Suprapubic skin (tissue), 4 donors: ENCODE results near the gene STT3A.

Experiments
- POLR2A ChIP-seq, 2 donors: fragments of 450-650 bp; IDR thresholded peaks; one replicate each; pipeline ENCODE4 v1.6.1; 2017; ENCODE audit warnings: antibody characterized with exemption in 2 of 2, mild to moderate bottlenecking in 2 of 2, moderate library complexity in 2 of 2
- POLR2AphosphoS5 ChIP-seq, 3 donors: sonication (generic); formaldehyde crosslinking; IDR thresholded peaks; one replicate each; pipeline ENCODE4 v1.6.1; 2017; ENCODE audit warnings: antibody characterized with exemption in 3 of 3
- TF ChIP-seq, protein P1 (sequence below), 2 donors: fragments of 200-600 bp in 1 of 2; fragments of 450-650 bp in 1 of 2; sonication (generic) in 1 of 2; IDR thresholded peaks; one replicate each; pipeline ENCODE4 v1.5.1; 2016 to 2019; ENCODE audit warnings: antibody characterized with exemption in 2 of 2, mild to moderate bottlenecking in 1 of 2, moderate library complexity in 1 of 2

DNA sequence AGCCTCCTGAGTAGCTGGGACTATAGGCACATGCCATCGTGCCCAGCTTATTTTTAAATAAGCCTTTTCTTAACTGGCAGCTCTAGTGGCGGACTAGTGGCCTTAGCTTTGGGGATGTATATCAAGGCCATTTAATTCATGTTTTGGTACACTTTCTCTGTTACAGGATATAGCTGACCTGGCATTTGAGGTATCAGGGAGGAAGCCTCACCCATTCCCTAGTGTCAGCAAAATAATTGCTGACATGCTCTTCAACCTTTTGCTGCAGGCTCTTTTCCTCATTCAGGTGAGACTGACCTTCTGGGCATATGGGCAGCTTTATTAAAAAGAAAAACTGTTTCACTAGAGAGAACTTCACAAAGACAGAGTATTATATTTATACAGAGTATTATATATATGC is 13.9 kb upstream of the STT3A start:
- TF ChIP-seq POLR2A (IDR thresholded peaks at IDR 0.05) = no peak
- TF ChIP-seq, protein P1, sequence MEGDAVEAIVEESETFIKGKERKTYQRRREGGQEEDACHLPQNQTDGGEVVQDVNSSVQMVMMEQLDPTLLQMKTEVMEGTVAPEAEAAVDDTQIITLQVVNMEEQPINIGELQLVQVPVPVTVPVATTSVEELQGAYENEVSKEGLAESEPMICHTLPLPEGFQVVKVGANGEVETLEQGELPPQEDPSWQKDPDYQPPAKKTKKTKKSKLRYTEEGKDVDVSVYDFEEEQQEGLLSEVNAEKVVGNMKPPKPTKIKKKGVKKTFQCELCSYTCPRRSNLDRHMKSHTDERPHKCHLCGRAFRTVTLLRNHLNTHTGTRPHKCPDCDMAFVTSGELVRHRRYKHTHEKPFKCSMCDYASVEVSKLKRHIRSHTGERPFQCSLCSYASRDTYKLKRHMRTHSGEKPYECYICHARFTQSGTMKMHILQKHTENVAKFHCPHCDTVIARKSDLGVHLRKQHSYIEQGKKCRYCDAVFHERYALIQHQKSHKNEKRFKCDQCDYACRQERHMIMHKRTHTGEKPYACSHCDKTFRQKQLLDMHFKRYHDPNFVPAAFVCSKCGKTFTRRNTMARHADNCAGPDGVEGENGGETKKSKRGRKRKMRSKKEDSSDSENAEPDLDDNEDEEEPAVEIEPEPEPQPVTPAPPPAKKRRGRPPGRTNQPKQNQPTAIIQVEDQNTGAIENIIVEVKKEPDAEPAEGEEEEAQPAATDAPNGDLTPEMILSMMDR (IDR thresholded peaks at IDR 0.05) = no peak
- no peak for TF ChIP-seq POLR2AphosphoS5 (IDR thresholded peaks at IDR 0.05)
